H1 (cell line): Measurements from ENCODE around the gene CACNA1F. TPM values are rescaled to one million over a fixed set of nuclear protein-coding genes. Genes with fewer than 3 reads are reported as not detected.

Experiments
- CTCF ChIA-PET: fragments of 300-600 bp; sonication (Branson Sonifier 250); formaldehyde crosslinking; loops from one replicate; lab custom pipeline; 2021; ENCODE audit not compliant: partially characterized antibody; lab: Charles Lee
- POLR2A ChIA-PET: fragments of 300-600 bp; sonication (Branson Sonifier 250); formaldehyde crosslinking; loops from one replicate; lab custom pipeline; 2021; ENCODE audit warnings: inconsistent platforms; ENCODE audit not compliant: partially characterized antibody; lab: Charles Lee
- DNase-seq, 2 experiments: peaks; one replicate each; pipeline versions ENCODE4 v3.0.0 to v3.0.0-alpha.2; 2010 to 2022; ENCODE audit warnings: low spot score in 2 of 2, low read depth in 1 of 2, mixed read lengths in 1 of 2
- FAIRE-seq: peaks from 2 replicates; lab custom pipeline; 2011; peaks lifted over from hg19 to GRCh38; lab: Jason Lieb, UNC
- H2AFZ ChIP-seq: 2 replicates; pipeline ENCODE4 v1.8.1; 2012; ENCODE audit warnings: low read length, inconsistent platforms
- H2AK5ac ChIP-seq: 2 replicates; pipeline ENCODE4 v1.6.1; 2013; ENCODE audit warnings: low read depth, low read length
- H2BK120ac ChIP-seq: replicated peaks from 2 replicates; pipeline ENCODE3; 2013; ENCODE audit warnings: low read depth, low read length, inconsistent platforms
- H2BK12ac ChIP-seq: 2 replicates; pipeline ENCODE4 v1.6.1; 2013; ENCODE audit warnings: low read depth, low read length
- H2BK15ac ChIP-seq: 2 replicates; pipeline ENCODE4 v1.6.1; 2013; ENCODE audit warnings: low read length
- H2BK20ac ChIP-seq: 2 replicates; pipeline ENCODE4 v1.6.1; 2013; ENCODE audit warnings: low read length
- H2BK5ac ChIP-seq: 2 replicates; pipeline ENCODE4 v1.6.1; 2013; ENCODE audit warnings: low read depth, low read length
- H3K14ac ChIP-seq: 2 replicates; pipeline ENCODE4 v1.6.1; 2013; ENCODE audit warnings: inconsistent platforms; ENCODE audit not compliant: insufficient read length
- H3K18ac ChIP-seq: 2 replicates; pipeline ENCODE4 v1.6.1; 2013; ENCODE audit warnings: low read length; ENCODE audit errors: extremely low read depth
- H3K23ac ChIP-seq: 2 replicates; pipeline ENCODE4 v1.6.1; 2013; ENCODE audit warnings: inconsistent platforms; ENCODE audit not compliant: insufficient read length
- H3K23me2 ChIP-seq: 2 replicates; pipeline ENCODE4 v1.6.1; 2013; ENCODE audit warnings: low read depth, low read length
- H3K27ac ChIP-seq: 2 replicates; pipeline ENCODE4 v1.6.1; 2011; ENCODE audit warnings: low read depth, low read length, inconsistent platforms
- H3K27me3 ChIP-seq, 4 experiments: replicated peaks in 1 of 4; 1 replicate in 1 of 4; 2 replicates in 3 of 4; pipeline versions ENCODE4 v1.6.1 to v1.8.1; 2011 to 2013; ENCODE audit warnings: low read length in 3 of 4, mild to moderate bottlenecking in 3 of 4, inconsistent platforms in 2 of 4, mixed read lengths in 2 of 4, moderate library complexity in 1 of 4; ENCODE audit not compliant: control insufficient read depth in 3 of 4, insufficient read depth in 3 of 4; ENCODE audit errors: extremely low read depth in 1 of 4
- H3K36me3 ChIP-seq, 4 experiments: 2 replicates each; pipeline versions ENCODE4 v1.6.1 to v1.8.1; 2011 to 2013; ENCODE audit warnings: mild to moderate bottlenecking in 4 of 4, low read length in 3 of 4, moderate library complexity in 2 of 4, control low read depth in 1 of 4, inconsistent platforms in 1 of 4; ENCODE audit not compliant: insufficient read depth in 4 of 4, control insufficient read depth in 2 of 4
- H3K4ac ChIP-seq: replicated peaks from 2 replicates; pipeline ENCODE3; 2013; ENCODE audit warnings: low read length, low read depth, mixed read lengths, inconsistent platforms; ENCODE audit not compliant: insufficient read length
- H3K4me1 ChIP-seq, 4 experiments: replicated peaks in 1 of 4; 1 replicate in 1 of 4; 2 replicates in 3 of 4; pipeline versions ENCODE4 v1.6.1 to v1.8.1; 2011 to 2013; ENCODE audit warnings: low read length in 3 of 4, inconsistent platforms in 2 of 4, mixed read lengths in 1 of 4; ENCODE audit not compliant: insufficient read depth in 4 of 4, control insufficient read depth in 3 of 4
- H3K4me2 ChIP-seq, 2 experiments: 2 replicates each; pipeline versions ENCODE4 v1.6.1 to v1.8.1; 2011 to 2013; ENCODE audit warnings: low read depth in 2 of 2, low read length in 2 of 2, control low read depth in 1 of 2, inconsistent platforms in 1 of 2, mild to moderate bottlenecking in 1 of 2; ENCODE audit not compliant: insufficient read depth in 1 of 2
- H3K4me3 ChIP-seq, 4 experiments: fragments of 200-600, 300-600 bp in 1 of 4; sonication (generic), shearing (Covaris generic), sonication (Bioruptor Twin) in 1 of 4; 2 replicates each; pipeline versions ENCODE4 v1.5.1 to v1.8.1; 2011 to 2016; ENCODE audit warnings: low read length in 4 of 4, low read depth in 3 of 4, control low read depth in 2 of 4, inconsistent platforms in 2 of 4, mild to moderate bottlenecking in 2 of 4, mixed read lengths in 1 of 4, moderate library complexity in 1 of 4; ENCODE audit not compliant: insufficient read depth in 2 of 4; ENCODE audit errors: extremely low read depth in 1 of 4
- H3K56ac ChIP-seq: replicated peaks from 2 replicates; pipeline ENCODE3; 2013; ENCODE audit warnings: low read depth, mild to moderate bottlenecking, mixed read lengths, low read length, inconsistent platforms; ENCODE audit not compliant: insufficient read length
- H3K79me1 ChIP-seq: 2 replicates; pipeline ENCODE4 v1.6.1; 2013; ENCODE audit warnings: low read depth, low read length, control low read depth
- H3K79me2 ChIP-seq, 2 experiments: 2 replicates each; pipeline versions ENCODE4 v1.6.1 to v1.8.1; 2012 to 2013; ENCODE audit warnings: low read length in 2 of 2, mild to moderate bottlenecking in 2 of 2, inconsistent platforms in 1 of 2; ENCODE audit not compliant: insufficient read depth in 2 of 2, control insufficient read depth in 1 of 2
- H3K9ac ChIP-seq, 4 experiments: replicated peaks in 1 of 4; 1 replicate in 1 of 4; 2 replicates in 3 of 4; pipeline versions ENCODE4 v1.6.1 to v1.8.1; 2011 to 2013; ENCODE audit warnings: low read depth in 3 of 4, low read length in 3 of 4, control low read depth in 2 of 4, mild to moderate bottlenecking in 2 of 4, moderate library complexity in 2 of 4, inconsistent platforms in 1 of 4; ENCODE audit errors: extremely low read depth in 1 of 4
- H3K9me3 ChIP-seq, 2 experiments: 2 replicates each; pipeline versions ENCODE4 v1.6.1 to v1.8.1; 2012 to 2013; ENCODE audit warnings: mild to moderate bottlenecking in 2 of 2, moderate library complexity in 2 of 2, control low read depth in 1 of 2, inconsistent platforms in 1 of 2, low read depth in 1 of 2, low read length in 1 of 2, mixed read lengths in 1 of 2; ENCODE audit not compliant: insufficient read depth in 2 of 2
- H4K20me1 ChIP-seq, 2 experiments: replicated peaks in 1 of 2; 2 replicates each; pipeline versions ENCODE3 to v1.8.1; 2011 to 2013; ENCODE audit warnings: inconsistent platforms in 2 of 2, low read length in 2 of 2, mild to moderate bottlenecking in 1 of 2; ENCODE audit not compliant: insufficient read depth in 2 of 2, control insufficient read depth in 1 of 2
- H4K5ac ChIP-seq: 2 replicates; pipeline ENCODE4 v1.6.1; 2013; ENCODE audit warnings: low read length, low read depth, mixed read lengths, inconsistent platforms; ENCODE audit not compliant: insufficient read length
- H4K8ac ChIP-seq: 2 replicates; pipeline ENCODE4 v1.8.0; 2013; ENCODE audit warnings: mild to moderate bottlenecking, moderate library complexity, low read length, inconsistent platforms; ENCODE audit not compliant: insufficient read depth; ENCODE audit errors: extremely low read depth
- H4K91ac ChIP-seq: replicated peaks from 2 replicates; pipeline ENCODE3; 2013; ENCODE audit warnings: low read length, mixed read lengths, inconsistent platforms; ENCODE audit not compliant: insufficient read length
- ASH2L ChIP-seq: fragments of 200-600, 300-600 bp; sonication (generic); IDR thresholded peaks from one replicate; pipeline ENCODE4 v1.7.1; 2017; ENCODE audit warnings: low read length
- BACH1 ChIP-seq: IDR thresholded peaks from 2 replicates; pipeline ENCODE4 v1.6.1; 2012; ENCODE audit warnings: low read length, improper control_type of control experiment
- CHD1 ChIP-seq: IDR thresholded peaks from 2 replicates; pipeline ENCODE4 v1.6.1; 2012; ENCODE audit warnings: low read depth, low read length, improper control_type of control experiment
- CHD2 ChIP-seq: IDR thresholded peaks from 2 replicates; pipeline ENCODE4 v1.6.1; 2012; ENCODE audit warnings: low read length, improper control_type of control experiment
- CTBP2 ChIP-seq: IDR thresholded peaks from 2 replicates; pipeline ENCODE4 v1.7.0; 2011; ENCODE audit warnings: borderline replicate concordance, mild to moderate bottlenecking, moderate library complexity, mixed read lengths, low read length; ENCODE audit not compliant: insufficient read depth, insufficient read length
- GABPA ChIP-seq: IDR thresholded peaks from 2 replicates; pipeline ENCODE4 v1.6.1; 2011; ENCODE audit warnings: mild to moderate bottlenecking, low read length, moderate library complexity, borderline replicate concordance; ENCODE audit not compliant: insufficient read depth
- KDM1A ChIP-seq: fragments of 200-600, 300-600 bp; sonication (generic); IDR thresholded peaks from 2 replicates; pipeline ENCODE4 v1.7.1; 2016; ENCODE audit warnings: mild to moderate bottlenecking, low read length, borderline replicate concordance
- KDM4A ChIP-seq: IDR thresholded peaks from one replicate; pipeline ENCODE4 v1.7.1; 2012; ENCODE audit warnings: low read depth, mild to moderate bottlenecking, moderate library complexity, low read length, inconsistent platforms; ENCODE audit not compliant: severe bottlenecking
- NRF1 ChIP-seq: IDR thresholded peaks from 2 replicates; pipeline ENCODE4 v1.6.1; 2011; ENCODE audit warnings: mild to moderate bottlenecking, low read depth, low read length, improper control_type of control experiment
- PHF8 ChIP-seq: fragments of 200-600 bp; sonication (generic); conservative IDR thresholded peaks from 2 replicates; pipeline ENCODE4 v1.7.1; 2012; ENCODE audit warnings: low read depth, mild to moderate bottlenecking, inconsistent platforms, low read length, moderate library complexity
- POLR2AphosphoS5 ChIP-seq: IDR thresholded peaks from 2 replicates; pipeline ENCODE4 v1.6.1; 2011; ENCODE audit warnings: low read depth, low read length
- SIN3A ChIP-seq, 2 experiments: IDR thresholded peaks in 1 of 2; conservative IDR thresholded peaks in 1 of 2; 2 replicates each; pipeline ENCODE4 v1.6.1; 2011 to 2012; ENCODE audit warnings: low read length in 2 of 2, improper control_type of control experiment in 1 of 2, low read depth in 1 of 2, mild to moderate bottlenecking in 1 of 2
- SP2 ChIP-seq: IDR thresholded peaks from 2 replicates; pipeline ENCODE4 v1.6.1; 2012; ENCODE audit warnings: mild to moderate bottlenecking, low read length, inconsistent platforms
- YY1 ChIP-seq: IDR thresholded peaks from 2 replicates; pipeline ENCODE4 v1.6.1; 2011; ENCODE audit warnings: low read depth, mild to moderate bottlenecking, low read length
- ZNF274 ChIP-seq: IDR thresholded peaks from 2 replicates; pipeline ENCODE4 v1.7.0; 2012; ENCODE audit warnings: low read length, borderline replicate concordance; ENCODE audit errors: extremely low read depth
- WGBS, 2 experiments: shearing (Covaris generic) in 1 of 2; methylation state at CpG; one replicate each; pipeline versions ENCODE4 v1.1.6 to v1.1.7; 2013 to 2015; ENCODE audit warnings: low lambda C conversion rate in 2 of 2, mixed read lengths in 2 of 2, inconsistent platforms in 1 of 2, low coverage in 1 of 2, missing lambda C conversion rate in 1 of 2; ENCODE audit not compliant: insufficient replicate concordance in 2 of 2, insufficient coverage in 1 of 2, insufficient read length in 1 of 2; ENCODE audit errors: extremely low coverage in 1 of 2, missing lambda C conversion rate in 1 of 2; 5-methylcytosine and 5-hydroxymethylcytosine counted together
- polyA plus RNA-seq, 7 experiments: library from polyadenylated mRNA; depleted of rRNA in 3 of 7; stranded (reverse) in 5 of 7; unstranded in 2 of 7; fragments of >200 nt in 5 of 7; fragments of 200-250 nt in 2 of 7; gene quantifications; 1 replicate in 5 of 7; 2 replicates in 1 of 7; 4 replicates in 1 of 7; pipeline versions ENCODE4 v1.2.1 to v1.2.3, GENCODE V29; 2011 to 2013; ENCODE audit warnings: missing spikeins in 2 of 7, mixed read lengths in 2 of 7
- total RNA-seq: library from RNA; stranded (reverse); fragmentation: NEBNext Ultra II Directional; extraction: Animal tissue kit (Norgen Biotek cat#: 25700); gene quantifications from 2 replicates; pipeline ENCODE4 v1.2.1, GENCODE V29; 2021

CACNA1F gene
- total and polyA plus RNA-seq, 2 of the 8 experiments (the other 6 are each of a cell fraction or from before 2014, with no cell fraction given): 0.59 to 0.84 TPM

DNA sequence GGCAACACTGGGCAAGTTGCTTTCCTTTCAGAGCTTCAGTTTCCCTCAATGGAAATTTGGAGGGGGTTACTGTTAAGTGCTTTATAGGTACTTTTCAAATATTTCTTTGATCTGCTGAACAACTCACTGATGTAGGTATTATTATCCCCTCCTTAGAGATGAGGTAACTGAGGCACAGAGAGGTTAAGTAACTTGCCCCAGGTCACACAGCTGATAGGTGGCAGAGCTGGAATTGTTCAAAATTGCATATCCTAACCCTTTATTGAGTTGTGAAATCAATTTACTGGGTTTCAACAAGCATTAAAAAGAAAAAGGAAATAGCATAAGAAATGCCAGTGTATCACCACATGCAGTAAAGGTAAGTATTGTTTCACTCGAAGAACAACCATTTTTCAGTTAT lies 43.1 kb upstream of the CACNA1F start:
- H3K79me2 ChIP-seq: peaks cover 8 to 29% of the 10 kb centered on the region in 2 experiments; a peak in 3 of 4 replicates
- H2BK120ac ChIP-seq: no peak overlapping the region
- no peak overlapping the region for H2BK5ac ChIP-seq
- H2BK15ac ChIP-seq: no peak overlapping the region
- peaks cover 2% of the 10 kb centered on the region; the same call in 1 of the 2 replicates for H3K79me1 ChIP-seq
- H3K9ac ChIP-seq: no peak overlapping the region
- no peak overlapping the region for H2AK5ac ChIP-seq
- no peak overlapping the region for H3K4me2 ChIP-seq
- H2BK12ac ChIP-seq: no peak overlapping the region
- H3K27me3 ChIP-seq: no peaks in the 10 kb centered on the region
- FAIRE-seq (no peak), DNase-seq (no peak)
- ChIA-PET CTCF (interaction anchor here (1.5 to 1.8 kb wide), 3 partner anchors 15 to 135 kb away, joined by 3 to 6 read pairs (median 3); no protein-coding TSS in a partner anchor), POLR2A (interaction anchor here (1.0 to 2.4 kb wide), 2 partner anchors 10 to 15 kb away, joined by 3 to 8 read pairs; no protein-coding TSS in a partner anchor)
- no peaks in the 10 kb centered on the region for H3K23me2 ChIP-seq
- H3K36me3 ChIP-seq: no peaks in the 10 kb centered on the region
- H3K18ac ChIP-seq: no peak overlapping the region
- H2BK20ac ChIP-seq: no peak overlapping the region
- no peak overlapping the region for H3K27ac ChIP-seq
- 91% methylated on average over 1 of the region's 1 CpG; no CpG with 5 or more reads in 1 of the 2 experiments for WGBS, 2 experiments
- peaks cover 0 to 5% (median 2%) of the 10 kb centered on the region in 4 experiments; a peak in 3 of 7 replicates for H3K4me1 ChIP-seq
- peaks cover 0 to 17% of the 10 kb centered on the region in 2 experiments for H4K20me1 ChIP-seq
- H4K8ac ChIP-seq: no peak overlapping the region
- H4K91ac ChIP-seq: no peak overlapping the region
- H3K9me3 ChIP-seq: no peaks in the 10 kb centered on the region
- no peak overlapping the region for H3K4me3 ChIP-seq
- no peak overlapping the region for H4K5ac ChIP-seq
- H2AFZ ChIP-seq: no peak overlapping the region
- no peak overlapping the region for H3K23ac ChIP-seq
- H3K14ac ChIP-seq: no peak overlapping the region
- no peak overlapping the region for H3K56ac ChIP-seq
- no peak overlapping the region for H3K4ac ChIP-seq
- no peak for TF ChIP-seq SP2
- TF ChIP-seq YY1: no peak
- TF ChIP-seq CHD1: no peak
- no peak for TF ChIP-seq ZNF274
- TF ChIP-seq CTBP2: no peak
- TF ChIP-seq KDM1A: no peak
- no peak for TF ChIP-seq PHF8
- TF ChIP-seq BACH1: no peak
- no peak for TF ChIP-seq NRF1
- TF ChIP-seq ASH2L: no peak
- no peak for TF ChIP-seq CHD2
- TF ChIP-seq GABPA: no peak
- TF ChIP-seq POLR2AphosphoS5: no peak
- TF ChIP-seq KDM4A: no peak
- TF ChIP-seq SIN3A (conservative IDR thresholded peaks at IDR 0.05 in 1 of 2, IDR thresholded peaks at IDR 0.05 in 1 of 2; ENCODE audit: low read depth in 1 of 2, low read length in 2 of 2): no peak
